RWPE1 (cell line): ENCODE data around the gene CBLL2.

Experiments
- CTCF ChIA-PET: fragments of 350-600 bp; sonication (Branson Sonifier 250); formaldehyde crosslinking; extraction: SDS; loops from one replicate; lab custom pipeline; 2021; lab: Yijun Ruan, JAX
- POLR2A ChIA-PET: fragments of 400-600 bp; formaldehyde crosslinking; extraction: SDS; loops from one replicate; lab custom pipeline; 2020; ENCODE audit warnings: antibody characterized with exemption; ENCODE audit not compliant: low non-redundant PET; lab: Yijun Ruan, JAX
- DNase-seq: peaks from one replicate; pipeline ENCODE4 v3.0.0; 2012; ENCODE audit warnings: low spot score
- H3K27ac ChIP-seq: fragments of 450-650 bp; 2 replicates; pipeline ENCODE4 v1.5.1; 2017
- TF ChIP-seq, protein P1 (sequence below): fragments of 450-650 bp; conservative IDR thresholded peaks from 2 replicates; pipeline ENCODE4 v1.5.1; 2017; ENCODE audit warnings: low read depth, mild to moderate bottlenecking

CBLL2 gene

DNA sequence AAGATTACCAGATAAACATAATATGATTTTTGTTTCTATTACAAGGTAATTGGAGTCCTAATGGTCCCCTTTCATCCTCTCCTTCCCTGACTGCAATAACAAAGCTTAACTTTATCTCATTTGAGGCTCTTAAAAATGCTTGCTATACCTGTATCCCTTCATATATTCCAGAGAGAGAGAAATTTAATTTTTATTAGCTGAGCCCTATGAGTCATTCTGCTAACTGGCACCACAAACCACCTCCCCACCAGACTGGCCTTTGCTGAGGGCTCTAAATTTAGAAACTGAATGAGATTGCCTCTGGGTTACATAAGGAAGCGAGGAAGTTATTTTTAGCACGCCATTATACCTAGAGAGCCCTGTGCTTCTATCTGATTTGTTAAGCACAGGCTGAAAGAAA is 27.4 kb downstream of the CBLL2 start:
- TF ChIP-seq, protein P1, sequence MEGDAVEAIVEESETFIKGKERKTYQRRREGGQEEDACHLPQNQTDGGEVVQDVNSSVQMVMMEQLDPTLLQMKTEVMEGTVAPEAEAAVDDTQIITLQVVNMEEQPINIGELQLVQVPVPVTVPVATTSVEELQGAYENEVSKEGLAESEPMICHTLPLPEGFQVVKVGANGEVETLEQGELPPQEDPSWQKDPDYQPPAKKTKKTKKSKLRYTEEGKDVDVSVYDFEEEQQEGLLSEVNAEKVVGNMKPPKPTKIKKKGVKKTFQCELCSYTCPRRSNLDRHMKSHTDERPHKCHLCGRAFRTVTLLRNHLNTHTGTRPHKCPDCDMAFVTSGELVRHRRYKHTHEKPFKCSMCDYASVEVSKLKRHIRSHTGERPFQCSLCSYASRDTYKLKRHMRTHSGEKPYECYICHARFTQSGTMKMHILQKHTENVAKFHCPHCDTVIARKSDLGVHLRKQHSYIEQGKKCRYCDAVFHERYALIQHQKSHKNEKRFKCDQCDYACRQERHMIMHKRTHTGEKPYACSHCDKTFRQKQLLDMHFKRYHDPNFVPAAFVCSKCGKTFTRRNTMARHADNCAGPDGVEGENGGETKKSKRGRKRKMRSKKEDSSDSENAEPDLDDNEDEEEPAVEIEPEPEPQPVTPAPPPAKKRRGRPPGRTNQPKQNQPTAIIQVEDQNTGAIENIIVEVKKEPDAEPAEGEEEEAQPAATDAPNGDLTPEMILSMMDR: no peak
- no peak overlapping the region for H3K27ac ChIP-seq
- DNase-seq: peak; percentile 39
- POLR2A ChIA-PET: no interaction called here
- CTCF ChIA-PET: interaction anchor here (1.5 kb wide), 1 partner anchor 9 kb away, joined by 4 read pairs; no protein-coding TSS in a partner anchor

DNA sequence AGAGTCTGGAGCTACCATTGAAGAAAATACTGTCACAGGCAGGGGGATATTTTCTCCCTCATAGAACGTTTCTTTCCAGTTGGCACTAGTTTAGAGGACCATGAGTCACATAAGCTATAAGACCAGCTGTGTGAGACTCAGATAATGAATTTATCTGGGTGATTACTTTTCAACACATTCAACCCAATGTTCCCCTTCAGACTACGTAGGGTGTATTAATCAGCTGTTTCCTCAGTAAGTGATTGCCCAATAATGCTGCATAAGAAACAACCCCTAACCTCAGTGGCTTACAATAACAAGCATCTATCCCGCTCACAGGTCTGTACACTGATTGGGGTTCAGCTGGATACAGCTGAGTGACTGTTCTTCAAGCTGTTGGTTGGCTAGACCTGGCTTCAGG is 38.1 kb downstream of the CBLL2 start:
- H3K27ac ChIP-seq: no peak overlapping the region
- POLR2A ChIA-PET: no interaction called here
- TF ChIP-seq, protein P1: no peak
- DNase-seq: no peak
- CTCF ChIA-PET: no interaction called here

DNA sequence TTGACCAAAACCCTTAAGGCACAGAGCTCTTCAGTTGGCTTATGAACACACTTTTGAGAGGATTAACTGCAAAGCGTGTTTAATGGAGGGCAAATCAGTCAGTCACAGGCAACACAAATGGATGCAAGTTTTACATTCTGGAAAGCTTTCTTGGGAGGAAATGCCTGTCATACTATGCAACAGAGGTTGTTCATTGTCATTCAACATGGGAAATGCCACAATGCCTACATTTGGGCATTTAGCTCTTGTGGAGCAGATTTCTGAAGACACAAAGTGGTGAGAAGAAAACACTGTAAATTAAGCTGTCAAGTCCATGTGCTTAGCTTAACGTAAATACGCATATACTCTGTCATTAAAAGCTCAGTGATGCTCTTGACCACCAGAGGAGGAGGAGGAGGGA is 41.1 kb downstream of the CBLL2 start:
- no peak overlapping the region for H3K27ac ChIP-seq
- CTCF ChIA-PET: no interaction called here
- DNase-seq: no peak
- POLR2A ChIA-PET: no interaction called here
- TF ChIP-seq, protein P1: no peak

DNA sequence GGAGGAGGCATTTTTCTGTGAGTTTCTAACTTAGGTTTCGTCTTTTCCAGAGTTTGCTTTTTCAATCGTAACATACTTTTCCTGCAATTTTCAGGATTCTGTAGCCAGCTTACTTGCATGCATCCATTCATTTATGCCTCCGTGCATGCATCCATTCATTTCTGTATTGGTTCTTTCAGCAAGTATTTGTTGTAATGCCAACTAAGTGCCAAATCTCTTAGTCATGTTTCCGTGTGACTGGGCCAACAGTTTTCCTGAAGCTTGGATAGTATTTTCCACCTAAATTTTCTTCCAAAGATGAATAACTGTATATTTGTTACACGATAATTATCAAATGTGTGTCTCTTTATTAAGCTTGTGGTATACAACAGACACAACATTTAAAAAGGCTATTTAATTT is 41.5 kb downstream of the CBLL2 start:
- H3K27ac ChIP-seq: no peak overlapping the region
- ChIA-PET POLR2A (no interaction called here), CTCF (interaction anchor here (0.7 kb wide), 1 partner anchor 10 kb away, joined by 3 read pairs; no protein-coding TSS in a partner anchor)
- TF ChIP-seq, protein P1: no peak
- DNase-seq: no peak

DNA sequence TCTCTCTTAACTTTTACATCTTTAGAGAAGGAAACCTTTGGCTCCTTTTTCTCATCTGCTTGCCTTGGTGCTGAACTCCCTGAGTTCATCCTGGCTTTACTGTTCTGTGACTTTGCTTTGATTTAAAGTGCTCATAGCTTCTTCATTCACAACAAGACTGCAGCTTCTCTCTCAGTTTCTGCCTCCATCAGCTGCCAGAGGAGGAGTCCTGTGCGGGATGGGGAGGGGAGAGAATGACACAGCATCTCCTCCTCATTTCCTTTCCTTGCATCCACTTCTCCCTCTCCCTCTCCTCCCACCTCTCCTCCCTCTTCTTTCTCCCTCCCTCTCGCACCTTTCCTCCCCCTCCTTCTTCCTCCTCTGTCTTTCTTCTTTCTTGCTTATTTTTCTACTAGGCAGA is 42.0 kb downstream of the CBLL2 start:
- CTCF ChIA-PET: interaction anchor here (0.7 kb wide), 1 partner anchor 9 kb away, joined by 3 read pairs; no protein-coding TSS in a partner anchor
- TF ChIP-seq, protein P1: no peak
- POLR2A ChIA-PET: no interaction called here
- DNase-seq: no peak
- H3K27ac ChIP-seq: no peak overlapping the region

DNA sequence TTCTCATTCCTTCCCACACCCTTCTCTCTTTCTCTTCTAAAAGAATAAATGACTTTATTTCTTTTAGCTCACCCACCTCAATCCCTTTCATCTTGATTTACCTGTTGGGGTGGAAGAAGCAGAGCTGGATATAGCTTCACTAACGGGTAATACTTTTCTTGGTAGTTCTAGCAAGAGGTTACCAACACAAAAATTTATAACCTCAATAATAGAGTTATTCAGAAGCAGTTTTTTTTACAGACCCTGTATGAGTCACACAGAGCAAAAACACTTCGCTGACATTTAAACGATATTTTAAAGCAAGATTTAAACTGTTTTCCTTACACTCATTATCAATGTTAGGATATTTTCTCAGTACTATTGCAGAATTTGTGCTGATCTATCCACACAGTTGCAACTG is 42.4 kb downstream of the CBLL2 start:
- ChIA-PET CTCF (interaction anchor here (0.7 kb wide), 1 partner anchor 9 kb away, joined by 3 read pairs; no protein-coding TSS in a partner anchor), POLR2A (no interaction called here)
- H3K27ac ChIP-seq: no peak overlapping the region
- DNase-seq: no peak
- TF ChIP-seq, protein P1: no peak
